GM12892 (cell line): ENCODE measurements around the gene CDC14A.

Source experiments
- DNase-seq: peaks from one replicate; pipeline ENCODE4 v3.0.0; 2011; ENCODE audit not compliant: insufficient read length
- FAIRE-seq: peaks from 2 replicates; lab custom pipeline; 2011; peaks lifted over from hg19 to GRCh38; lab: Jason Lieb, UNC
- POLR2A ChIP-seq: IDR thresholded peaks from 2 replicates; pipeline ENCODE4 v1.6.1; 2011; ENCODE audit warnings: low read depth, low read length, control low read depth
- POLR2AphosphoS5 ChIP-seq: IDR thresholded peaks from 2 replicates; pipeline ENCODE4 v1.6.1; 2011; ENCODE audit warnings: low read depth, low read length, control low read depth
- TAF1 ChIP-seq: IDR thresholded peaks from 2 replicates; pipeline ENCODE4 v1.6.1; 2011; ENCODE audit warnings: low read depth, mild to moderate bottlenecking, control low read depth, low read length, borderline replicate concordance

The CDC14A gene

GRCh38 chr1:100377590-100378361 is 25.5 kb downstream of the CDC14A start:
- DNase-seq (no peak), FAIRE-seq (peak; percentile 80)
- TF ChIP-seq POLR2AphosphoS5, result no peak

GRCh38 chr1:100378956-100379355 is 26.6 kb downstream of the CDC14A start:
- no peak for TF ChIP-seq TAF1
- no peak for TF ChIP-seq POLR2A
- no peak for TF ChIP-seq POLR2AphosphoS5
- FAIRE-seq (no peak), DNase-seq (no peak)

- no peak for FAIRE-seq
- TF ChIP-seq TAF1 (no peak), POLR2A (no peak), POLR2AphosphoS5 (no peak)
- no peak for DNase-seq
These were observed 28.3 kb downstream of the CDC14A start for GRCh38 chr1:100380635-100381034.

- FAIRE-seq (no peak), DNase-seq (no peak)
- no peak for TF ChIP-seq TAF1
- TF ChIP-seq POLR2A, result no peak
- no peak for TF ChIP-seq POLR2AphosphoS5
These were observed 30.4 kb downstream of the CDC14A start for GRCh38 chr1:100382657-100383056.

GRCh38 chr1:100383743-100384405 is 31.6 kb downstream of the CDC14A start:
- TF ChIP-seq POLR2A (no peak), POLR2AphosphoS5 (no peak), TAF1 (no peak)
- DNase-seq, result no peak
- no peak for FAIRE-seq

GRCh38 chr1:100387209-100387608 is 34.9 kb downstream of the CDC14A start:
- TF ChIP-seq POLR2AphosphoS5 (no peak), TAF1 (no peak), POLR2A (no peak)
- peak; percentile 74 for FAIRE-seq
- DNase-seq, result no peak

GRCh38 chr1:100387657-100388350 is 35.5 kb downstream of the CDC14A start:
- TF ChIP-seq POLR2AphosphoS5, result no peak
- no peak for TF ChIP-seq POLR2A
- peak; percentile 21 for FAIRE-seq
- no peak for DNase-seq

- no peak for DNase-seq
- FAIRE-seq, result no peak
- no peak for TF ChIP-seq TAF1
- no peak for TF ChIP-seq POLR2AphosphoS5
- TF ChIP-seq POLR2A, result no peak
These were observed 38.2 kb downstream of the CDC14A start for GRCh38 chr1:100390531-100390930.

- no peak for DNase-seq
- no peak for FAIRE-seq
- no peak for TF ChIP-seq TAF1
- TF ChIP-seq POLR2AphosphoS5, result no peak
- TF ChIP-seq POLR2A, result no peak
These were observed 39.4 kb downstream of the CDC14A start for GRCh38 chr1:100391675-100392074.

GRCh38 chr1:100392756-100393155 is 40.5 kb downstream of the CDC14A start:
- DNase-seq (no peak), FAIRE-seq (no peak)
- TF ChIP-seq POLR2A (no peak), TAF1 (no peak), POLR2AphosphoS5 (no peak)

- DNase-seq (no peak), FAIRE-seq (peak; percentile 48)
- no peak for TF ChIP-seq POLR2AphosphoS5
- no peak for TF ChIP-seq POLR2A
- no peak for TF ChIP-seq TAF1
These were observed 42.0 kb downstream of the CDC14A start for GRCh38 chr1:100394285-100394684.

- no peak for DNase-seq
- TF ChIP-seq POLR2AphosphoS5, result no peak
- no peak for TF ChIP-seq POLR2A
- TF ChIP-seq TAF1, result no peak
- no peak for FAIRE-seq
These were observed 43.6 kb downstream of the CDC14A start for GRCh38 chr1:100395913-100396312.

GRCh38 chr1:100396651-100397050 is 44.3 kb downstream of the CDC14A start:
- DNase-seq (no peak), FAIRE-seq (peak; percentile 46)

More at GRCh38 chr1:100396651-100397050, 44.3 kb downstream of the CDC14A start:
- TF ChIP-seq POLR2A (no peak), POLR2AphosphoS5 (no peak), TAF1 (no peak)
